ENCODE results near the gene SV2C.

SV2C gene

DNA sequence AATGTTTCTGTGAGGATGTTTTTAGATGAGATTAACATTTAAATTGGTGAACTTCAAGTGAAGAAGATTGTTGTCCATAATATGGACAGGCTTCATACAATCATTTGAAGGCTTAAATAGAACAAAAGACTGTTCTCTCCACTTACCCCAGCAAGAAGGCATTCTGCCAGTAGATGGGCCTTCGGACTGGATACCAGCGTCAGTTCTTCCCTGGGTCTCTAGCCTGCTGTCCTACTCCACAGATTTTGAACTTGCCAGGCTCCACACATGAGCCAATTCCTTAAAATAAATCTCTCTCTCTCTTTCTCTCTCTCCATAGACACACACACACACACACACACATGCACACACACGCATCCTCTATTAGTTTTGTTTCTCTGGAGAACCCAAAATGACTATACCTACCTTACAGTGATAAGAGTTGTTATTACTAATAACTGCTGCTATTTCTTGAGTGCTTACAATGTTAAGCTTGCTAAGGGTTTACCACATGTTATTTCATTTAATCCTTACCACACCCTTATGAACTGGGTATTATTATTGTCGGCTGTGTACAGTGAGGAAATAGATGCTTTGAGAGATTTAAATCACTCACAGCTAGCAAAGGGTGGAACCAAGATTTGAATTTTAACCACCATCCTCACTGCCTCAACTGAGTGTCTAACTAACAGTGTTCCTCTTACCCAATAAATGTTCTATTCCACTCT lies 300.1 kb downstream of the SV2C start:
- no peak for TF ChIP-seq EZH2phosphoT487 (IDR thresholded peaks at IDR 0.05; ENCODE audit: borderline replicate concordance)
- TF ChIP-seq, protein P1, sequence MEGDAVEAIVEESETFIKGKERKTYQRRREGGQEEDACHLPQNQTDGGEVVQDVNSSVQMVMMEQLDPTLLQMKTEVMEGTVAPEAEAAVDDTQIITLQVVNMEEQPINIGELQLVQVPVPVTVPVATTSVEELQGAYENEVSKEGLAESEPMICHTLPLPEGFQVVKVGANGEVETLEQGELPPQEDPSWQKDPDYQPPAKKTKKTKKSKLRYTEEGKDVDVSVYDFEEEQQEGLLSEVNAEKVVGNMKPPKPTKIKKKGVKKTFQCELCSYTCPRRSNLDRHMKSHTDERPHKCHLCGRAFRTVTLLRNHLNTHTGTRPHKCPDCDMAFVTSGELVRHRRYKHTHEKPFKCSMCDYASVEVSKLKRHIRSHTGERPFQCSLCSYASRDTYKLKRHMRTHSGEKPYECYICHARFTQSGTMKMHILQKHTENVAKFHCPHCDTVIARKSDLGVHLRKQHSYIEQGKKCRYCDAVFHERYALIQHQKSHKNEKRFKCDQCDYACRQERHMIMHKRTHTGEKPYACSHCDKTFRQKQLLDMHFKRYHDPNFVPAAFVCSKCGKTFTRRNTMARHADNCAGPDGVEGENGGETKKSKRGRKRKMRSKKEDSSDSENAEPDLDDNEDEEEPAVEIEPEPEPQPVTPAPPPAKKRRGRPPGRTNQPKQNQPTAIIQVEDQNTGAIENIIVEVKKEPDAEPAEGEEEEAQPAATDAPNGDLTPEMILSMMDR (conservative IDR thresholded peaks at IDR 0.05; ENCODE audit: low read length) = no peak
- peaks cover 24% of the 10 kb centered on the region for H3K4me1 ChIP-seq (ENCODE audit: insufficient read depth, low read length, poor library complexity, severe bottlenecking)

DNA sequence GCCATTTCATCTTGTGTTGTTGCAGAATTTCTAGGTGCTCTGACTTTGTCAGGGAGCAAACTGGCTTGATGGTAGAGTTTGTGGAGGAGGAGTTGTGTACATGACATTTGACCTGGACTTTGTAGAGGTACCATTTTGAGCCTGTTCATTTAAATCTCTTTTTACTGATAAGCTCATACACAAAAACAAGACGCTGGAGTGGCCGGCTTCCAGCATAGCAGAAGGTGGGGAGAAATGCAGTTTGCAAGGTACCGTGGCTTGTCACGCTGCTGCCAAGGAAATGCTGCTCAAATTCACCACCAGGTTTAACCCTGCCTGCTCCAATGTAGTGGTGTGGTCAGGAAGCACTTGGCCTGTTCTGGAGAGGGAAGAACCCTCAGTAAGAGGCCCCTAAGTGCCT lies 301.0 kb downstream of the SV2C start:
- peaks cover 22% of the 10 kb centered on the region for H3K4me1 ChIP-seq (ENCODE audit: insufficient read depth, low read length, poor library complexity, severe bottlenecking)
- no peaks in the 10 kb centered on the region for H3K36me3 ChIP-seq (ENCODE audit: insufficient read depth, low read length)
- no peak overlapping the region for H3K9ac ChIP-seq (ENCODE audit: low read depth, low read length, poor library complexity, severe bottlenecking)
- H2AFZ ChIP-seq (ENCODE audit: low read length) = peak overlapping the region; percentile 47; the same call in 1 of the 2 replicates
- H3K9me3 ChIP-seq (ENCODE audit: insufficient read depth, low read depth, low read length) = no peaks in the 10 kb centered on the region
- no peak overlapping the region for H3K4me3 ChIP-seq (ENCODE audit: low read length, poor library complexity, severe bottlenecking)
- no peaks in the 10 kb centered on the region for H4K20me1 ChIP-seq (ENCODE audit: insufficient read depth, low read length, poor library complexity, severe bottlenecking)
- no peaks in the 10 kb centered on the region for H3F3A ChIP-seq (ENCODE audit: low read depth)
- no peaks in the 10 kb centered on the region for H3K9me2 ChIP-seq (replicated peaks; ENCODE audit: low read depth, low read length)
- H3K79me2 ChIP-seq (ENCODE audit: insufficient read depth, low read length) = no peaks in the 10 kb centered on the region
- H3K4me2 ChIP-seq (ENCODE audit: low read depth, low read length, poor library complexity, severe bottlenecking) = peak overlapping the region; percentile 36
- TF ChIP-seq, protein P1 (conservative IDR thresholded peaks at IDR 0.05; ENCODE audit: low read length) = no peak
- TF ChIP-seq EZH2phosphoT487 (IDR thresholded peaks at IDR 0.05; ENCODE audit: borderline replicate concordance) = no peak
- no peaks in the 10 kb centered on the region for H3K27me3 ChIP-seq (ENCODE audit: insufficient read depth, low read length, poor library complexity, severe bottlenecking)

More for the DNA sequence above, 300.1 kb downstream of the SV2C start:
- Histone ChIP-seq H4K20me1 (ENCODE audit: insufficient read depth, low read length, poor library complexity, severe bottlenecking) (no peaks in the 10 kb centered on the region), H3K9ac (ENCODE audit: low read depth, low read length, poor library complexity, severe bottlenecking) (no peak overlapping the region), H3F3A (ENCODE audit: low read depth) (no peaks in the 10 kb centered on the region), H3K9me2 (replicated peaks; ENCODE audit: low read depth, low read length) (no peaks in the 10 kb centered on the region), H2AFZ (ENCODE audit: low read length) (no peak overlapping the region), H3K36me3 (ENCODE audit: insufficient read depth, low read length) (no peaks in the 10 kb centered on the region), H3K79me2 (ENCODE audit: insufficient read depth, low read length) (no peaks in the 10 kb centered on the region), H3K4me2 (ENCODE audit: low read depth, low read length, poor library complexity, severe bottlenecking) (no peak overlapping the region), H3K4me3 (ENCODE audit: low read length, poor library complexity, severe bottlenecking) (no peak overlapping the region), H3K27me3 (ENCODE audit: insufficient read depth, low read length, poor library complexity, severe bottlenecking) (no peaks in the 10 kb centered on the region), H3K9me3 (ENCODE audit: insufficient read depth, low read depth, low read length) (no peaks in the 10 kb centered on the region)

DNA sequence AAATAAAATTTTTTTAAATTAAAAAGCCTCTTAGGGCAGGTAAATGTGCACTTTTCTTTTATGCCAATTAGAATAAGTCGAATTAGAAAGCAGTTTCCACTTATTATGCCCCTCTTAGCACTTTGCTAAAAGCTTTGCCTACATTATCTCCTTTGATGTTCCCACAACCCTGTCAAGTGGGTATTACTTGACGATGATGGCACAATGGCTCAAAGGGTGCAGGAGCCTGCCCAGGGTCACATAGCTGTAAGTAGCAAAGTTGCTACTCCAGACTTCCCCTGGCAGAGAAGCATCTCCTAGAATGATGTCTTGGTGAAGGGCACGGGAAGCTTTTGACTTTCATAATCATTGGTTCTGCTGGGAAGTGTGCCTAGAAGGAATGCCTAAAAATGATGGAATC lies 301.5 kb downstream of the SV2C start:
- Histone ChIP-seq H3K4me1 (ENCODE audit: insufficient read depth, low read length, poor library complexity, severe bottlenecking) (peaks cover 17% of the 10 kb centered on the region), H3K27me3 (ENCODE audit: insufficient read depth, low read length, poor library complexity, severe bottlenecking) (no peaks in the 10 kb centered on the region), H3K4me2 (ENCODE audit: low read depth, low read length, poor library complexity, severe bottlenecking) (peak overlapping the region; percentile 36), H4K20me1 (ENCODE audit: insufficient read depth, low read length, poor library complexity, severe bottlenecking) (no peaks in the 10 kb centered on the region), H3K9me3 (ENCODE audit: insufficient read depth, low read depth, low read length) (no peaks in the 10 kb centered on the region), H3F3A (ENCODE audit: low read depth) (no peaks in the 10 kb centered on the region), H3K9me2 (replicated peaks; ENCODE audit: low read depth, low read length) (no peaks in the 10 kb centered on the region), H2AFZ (ENCODE audit: low read length) (no peak overlapping the region), H3K9ac (ENCODE audit: low read depth, low read length, poor library complexity, severe bottlenecking) (no peak overlapping the region), H3K4me3 (ENCODE audit: low read length, poor library complexity, severe bottlenecking) (no peak overlapping the region), H3K36me3 (ENCODE audit: insufficient read depth, low read length) (no peaks in the 10 kb centered on the region), H3K79me2 (ENCODE audit: insufficient read depth, low read length) (no peaks in the 10 kb centered on the region)
- TF ChIP-seq EZH2phosphoT487 (IDR thresholded peaks at IDR 0.05; ENCODE audit: borderline replicate concordance) = no peak
- TF ChIP-seq, protein P1 (conservative IDR thresholded peaks at IDR 0.05; ENCODE audit: low read length) = no peak

All from Loucy (cell line).